ENCODE data around the gene MAML2.

The MAML2 gene

DNA sequence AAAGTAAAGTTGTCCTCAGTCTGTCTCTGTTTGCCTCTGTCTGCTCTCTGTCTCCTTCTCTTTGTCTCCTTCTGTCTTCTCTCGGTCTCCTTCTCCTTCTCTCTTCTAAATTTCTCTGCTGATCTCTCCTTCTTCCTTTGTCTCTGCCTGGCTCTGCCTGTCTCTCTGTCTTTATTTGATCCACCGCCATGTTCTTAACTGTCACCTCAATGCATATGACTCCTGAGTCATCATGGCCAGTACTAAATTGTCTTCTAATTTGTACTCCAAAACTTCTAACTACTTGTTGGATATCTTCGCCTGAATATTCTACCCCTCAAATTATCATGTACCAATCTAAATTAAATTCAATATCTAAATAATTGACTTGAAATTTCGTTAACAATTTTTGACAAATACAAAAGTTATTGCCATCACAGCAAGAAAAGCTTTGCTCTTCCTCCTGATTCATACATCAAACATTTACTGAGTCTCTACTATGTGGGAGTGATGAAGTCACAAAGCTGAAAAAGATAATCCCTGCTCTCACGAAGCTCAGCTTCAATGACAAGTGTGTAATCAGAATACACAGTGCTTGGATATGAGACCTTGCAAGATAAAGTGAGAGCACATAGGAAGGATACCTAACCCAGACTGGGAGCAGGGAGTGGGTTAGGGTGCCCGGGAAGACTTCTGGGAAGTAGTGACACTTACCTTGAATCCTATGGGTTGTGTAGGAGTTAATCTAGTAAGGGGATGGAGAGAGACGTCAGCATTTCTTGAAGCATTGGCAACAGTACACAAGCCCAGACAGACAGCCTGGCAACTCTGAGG lies 193.0 kb downstream of the MAML2 start:
- DNase-seq, result no peak

GRCh38 chr11:96147906-96148486 lies 195.0 kb downstream of the MAML2 start:
- no peak for DNase-seq

GRCh38 chr11:96147186-96147585 lies 195.8 kb downstream of the MAML2 start:
- DNase-seq, result no peak

GRCh38 chr11:96146765-96147164 lies 196.2 kb downstream of the MAML2 start:
- no peak for DNase-seq

DNA sequence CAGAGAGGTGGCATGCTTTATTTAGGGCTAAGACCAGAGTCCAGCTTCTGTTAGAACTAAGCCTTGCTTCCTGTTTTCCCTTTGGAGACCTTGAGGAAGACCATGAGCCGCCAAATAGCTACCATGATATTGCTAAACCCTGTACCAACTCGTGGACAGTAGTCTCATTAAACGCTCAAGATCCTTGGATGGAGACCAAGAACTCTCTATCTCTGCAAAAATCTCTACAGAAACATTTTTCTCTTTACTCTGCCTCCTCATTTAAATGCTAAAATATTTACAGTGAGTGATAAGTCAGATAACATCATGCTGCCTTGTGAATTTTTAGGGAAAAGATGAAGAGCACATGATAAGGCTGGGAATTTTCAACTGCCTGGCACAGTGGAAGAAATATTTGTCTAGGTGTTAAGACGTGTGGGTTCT lies 197.8 kb downstream of the MAML2 start:
- DNase-seq, result no peak

- DNase-seq, result no peak
Measured at GRCh38 chr11:96144553-96144952, 198.4 kb downstream of the MAML2 start.

DNA sequence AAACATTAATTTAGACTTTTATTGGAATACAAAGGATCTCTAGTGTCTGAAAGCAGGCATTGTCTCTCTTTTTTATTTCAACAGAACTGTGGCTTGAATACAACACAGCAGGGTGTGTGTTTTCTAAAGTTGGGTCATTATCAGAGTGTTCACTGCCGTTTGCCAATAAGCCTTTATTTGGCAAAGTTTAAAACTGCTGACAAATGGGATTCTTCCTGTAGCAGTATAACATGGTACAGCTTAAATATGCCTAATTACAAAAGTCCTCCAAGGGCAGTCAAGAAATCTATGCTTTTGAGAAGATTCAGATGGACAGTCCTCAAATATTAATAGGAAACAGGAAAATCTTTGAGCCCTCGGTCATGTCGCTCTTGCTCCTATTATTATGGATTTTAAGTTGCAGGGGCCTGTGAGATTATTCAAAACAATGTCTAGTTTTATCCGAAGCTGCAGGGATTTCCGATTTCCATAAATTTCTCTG lies 199.9 kb downstream of the MAML2 start:
- no peak for DNase-seq

- no peak for DNase-seq
Measured at GRCh38 chr11:96141626-96142025, 201.4 kb downstream of the MAML2 start.

GRCh38 chr11:96139691-96140090 lies 203.3 kb downstream of the MAML2 start:
- no peak for DNase-seq

- no peak for DNase-seq
Measured at GRCh38 chr11:96137373-96137772, 205.6 kb downstream of the MAML2 start.

DNA sequence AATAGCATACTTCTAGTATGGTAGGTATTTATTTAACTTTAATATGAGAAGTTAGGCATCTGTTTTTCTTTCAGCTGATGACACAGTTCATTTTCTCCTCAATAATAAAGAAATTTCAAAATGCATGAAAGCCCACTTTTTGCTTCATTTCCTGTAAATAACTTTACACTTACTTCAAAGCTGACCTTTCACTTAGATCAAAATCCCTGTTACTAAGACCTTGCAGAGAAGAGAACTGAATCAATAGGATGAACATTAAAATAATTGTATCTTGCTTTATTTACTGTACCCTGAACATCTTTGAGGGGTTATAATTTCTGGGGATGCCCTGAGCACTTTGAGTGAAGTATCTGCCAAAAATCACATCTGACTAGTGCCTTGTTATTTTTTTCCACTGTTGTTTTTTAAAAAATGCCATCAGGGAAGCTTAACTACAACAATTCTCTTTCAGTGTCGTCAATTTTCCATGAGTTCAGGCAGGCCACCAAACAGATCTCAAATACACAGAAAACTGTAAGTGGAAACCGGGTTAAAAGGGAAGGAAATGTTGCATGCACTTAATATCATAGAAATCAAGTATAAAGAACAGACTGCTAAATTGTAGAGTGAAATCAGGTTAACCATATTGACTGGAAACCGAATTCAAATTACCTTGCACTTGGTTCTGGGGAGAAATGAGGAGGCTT lies 206.2 kb downstream of the MAML2 start:
- no peak for DNase-seq

DNA sequence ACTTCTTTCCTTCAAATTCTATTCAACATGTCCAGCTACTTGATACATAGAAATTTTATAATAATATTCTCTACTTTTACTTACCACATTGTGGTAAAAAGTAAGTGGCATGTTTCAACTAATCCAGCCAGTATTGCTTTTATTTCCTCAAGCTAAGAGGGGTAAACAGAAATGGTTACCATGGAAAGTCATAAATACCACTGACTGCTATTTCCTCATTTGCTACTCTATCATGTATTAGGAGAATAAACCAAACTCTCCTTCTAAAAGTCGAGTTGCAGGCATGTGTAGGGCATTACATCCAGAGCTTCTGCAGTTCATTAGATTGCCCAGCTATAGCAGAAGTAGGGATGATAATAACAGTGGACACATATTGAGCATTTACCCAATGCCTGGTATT lies 208.4 kb downstream of the MAML2 start:
- no peak for DNase-seq

DNA sequence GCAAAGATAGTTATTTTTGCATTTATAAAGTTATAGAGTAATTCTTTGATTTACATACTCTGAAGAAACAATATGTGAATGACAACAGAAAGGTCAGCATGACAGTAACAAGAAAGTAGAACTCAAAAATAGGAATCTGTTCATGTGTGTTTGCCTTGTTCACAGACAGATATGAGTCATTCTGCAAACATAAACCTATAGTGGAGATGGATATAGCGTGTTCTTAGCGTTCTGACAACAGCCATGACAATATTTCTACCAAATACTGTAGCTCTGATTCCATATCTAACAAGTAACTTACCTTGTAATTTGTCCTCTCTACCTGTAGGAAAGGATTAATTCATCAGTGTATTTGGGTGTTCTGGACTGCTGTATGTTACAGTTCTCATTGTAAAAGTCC lies 210.6 kb downstream of the MAML2 start:
- no peak for DNase-seq

- DNase-seq, result no peak
Measured at GRCh38 chr11:96130061-96130620, 212.9 kb downstream of the MAML2 start.

DNA sequence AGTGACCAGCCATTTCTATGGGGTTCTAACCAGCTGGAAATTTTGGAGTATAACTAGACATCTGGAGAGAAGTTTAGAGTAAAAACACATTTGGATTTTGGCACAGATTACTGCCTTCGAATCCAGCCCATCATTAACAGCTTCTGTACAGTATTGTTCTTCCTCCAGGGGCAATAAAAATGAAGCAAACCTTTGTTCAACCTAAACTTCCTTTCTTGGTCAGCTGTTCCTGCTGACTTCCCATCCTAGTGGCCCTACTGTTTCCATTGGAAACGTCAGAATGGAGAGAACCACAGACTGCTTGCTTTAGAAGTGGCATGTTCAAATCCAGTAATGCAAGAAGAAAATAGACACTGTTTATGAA lies 215.4 kb downstream of the MAML2 start:
- DNase-seq, result no peak

GRCh38 chr11:96126917-96127595 lies 215.9 kb downstream of the MAML2 start:
- DNase-seq, result no peak

- DNase-seq, result no peak
Measured at GRCh38 chr11:96125400-96125799, 217.6 kb downstream of the MAML2 start.

DNA sequence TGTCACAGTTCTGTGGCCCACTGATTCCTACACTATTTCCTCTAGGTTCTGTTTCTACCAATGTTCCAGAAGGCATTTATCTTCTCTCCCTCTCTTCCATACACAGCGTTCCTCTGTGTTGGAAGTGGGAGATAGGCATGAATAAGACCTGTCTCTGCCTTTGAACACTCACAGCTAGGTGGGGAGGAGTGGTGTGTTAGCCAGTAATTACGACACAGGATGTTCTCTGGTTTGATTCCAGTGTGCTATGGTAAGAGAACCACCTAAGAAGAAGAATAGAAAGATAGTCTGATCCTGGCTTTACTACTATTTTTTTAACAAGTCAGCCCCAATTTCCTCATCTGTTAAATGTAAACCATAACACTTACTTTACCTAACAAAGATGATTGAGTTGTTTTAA lies 218.8 kb downstream of the MAML2 start:
- DNase-seq, result no peak

DNA sequence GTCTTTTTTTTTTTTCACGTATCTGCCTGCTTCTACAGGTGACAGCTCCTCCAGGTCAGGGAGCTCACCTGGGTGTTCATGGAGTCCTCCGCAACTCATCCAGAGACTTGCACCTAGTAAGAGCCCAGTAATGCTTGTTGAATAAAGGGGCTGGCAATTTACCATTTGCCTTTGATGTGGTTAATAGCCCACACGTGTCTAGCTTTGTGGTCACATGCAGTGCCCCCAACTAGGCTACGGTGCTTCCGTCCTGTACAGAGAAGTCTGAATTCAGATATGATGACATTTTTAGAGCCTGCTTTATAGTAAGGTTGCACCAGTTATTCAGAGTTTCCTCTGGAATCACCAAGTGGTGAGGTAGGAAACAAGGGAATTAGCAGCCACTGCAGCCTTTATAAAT lies 219.7 kb downstream of the MAML2 start:
- DNase-seq, result no peak

GRCh38 chr11:96122601-96123074 lies 220.4 kb downstream of the MAML2 start:
- peak; percentile 80 for DNase-seq

DNA sequence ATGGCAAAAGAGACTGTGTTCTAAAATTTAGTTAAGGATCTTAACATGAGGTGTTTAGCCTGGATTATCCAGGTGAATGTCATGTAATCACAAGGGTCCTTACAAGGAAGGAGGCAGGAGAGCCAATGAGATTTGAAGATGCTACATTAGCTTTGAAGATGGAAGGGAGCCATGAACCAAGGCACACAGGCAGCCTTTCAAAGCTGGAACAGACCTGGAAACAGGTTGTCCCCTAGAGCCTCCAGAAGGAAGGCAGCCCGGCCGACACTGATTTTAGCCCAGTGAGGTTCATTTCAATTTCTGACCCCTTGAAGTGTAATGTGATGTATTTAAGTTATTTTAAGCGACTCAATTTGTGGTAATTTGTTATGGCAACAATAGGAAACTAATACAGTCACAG lies 223.8 kb downstream of the MAML2 start:
- DNase-seq, result no peak

- DNase-seq, result no peak
Measured at GRCh38 chr11:96116376-96116775, 226.6 kb downstream of the MAML2 start.

All from DMS79 (cell line).